ENCODE measurements around the gene HES5. TPM values are rescaled to one million over a fixed set of nuclear protein-coding genes. Genes with fewer than 3 reads are reported as not detected.

Gene HES5
- total RNA-seq, 1 donor: not detected

- DNase-seq (ENCODE audit: low read depth): no peak
- H3K4me3 ChIP-seq (ENCODE audit: low read depth, low read length): no peak overlapping the region
- no peak for TF ChIP-seq CTCF (IDR thresholded peaks at IDR 0.05; ENCODE audit: insufficient read depth, low read length)
Observed at GRCh38 chr1:2493218-2493617, 36.8 kb downstream of the HES5 start.

- DNase-seq (ENCODE audit: low read depth): no peak
Observed at GRCh38 chr1:2492091-2492490, 38.0 kb downstream of the HES5 start.

GRCh38 chr1:2489615-2490014 is 40.4 kb downstream of the HES5 start:
- no peak overlapping the region for H3K4me3 ChIP-seq (ENCODE audit: low read depth, low read length)
- no peak for DNase-seq (ENCODE audit: low read depth)
- TF ChIP-seq CTCF (IDR thresholded peaks at IDR 0.05; ENCODE audit: insufficient read depth, low read length): no peak

More at GRCh38 chr1:2492091-2492490, 38.0 kb downstream of the HES5 start:
- H3K4me3 ChIP-seq (ENCODE audit: low read depth, low read length): no peak overlapping the region
- TF ChIP-seq CTCF (IDR thresholded peaks at IDR 0.05; ENCODE audit: insufficient read depth, low read length): no peak

GRCh38 chr1:2488688-2489087 is 41.4 kb downstream of the HES5 start:
- no peak for TF ChIP-seq CTCF (IDR thresholded peaks at IDR 0.05; ENCODE audit: insufficient read depth, low read length)
- no peak for DNase-seq (ENCODE audit: low read depth)
- no peak overlapping the region for H3K4me3 ChIP-seq (ENCODE audit: low read depth, low read length)

GRCh38 chr1:2486558-2486957 is 43.5 kb downstream of the HES5 start:
- no peak for DNase-seq (ENCODE audit: low read depth)
- no peak overlapping the region for H3K4me3 ChIP-seq (ENCODE audit: low read depth, low read length)
- no peak for TF ChIP-seq CTCF (IDR thresholded peaks at IDR 0.05; ENCODE audit: insufficient read depth, low read length)

GRCh38 chr1:2486041-2486440 is 44.0 kb downstream of the HES5 start:
- H3K4me3 ChIP-seq (ENCODE audit: low read depth, low read length): no peak overlapping the region
- no peak for DNase-seq (ENCODE audit: low read depth)
- no peak for TF ChIP-seq CTCF (IDR thresholded peaks at IDR 0.05; ENCODE audit: insufficient read depth, low read length)

- H3K4me3 ChIP-seq (ENCODE audit: low read depth, low read length): no peak overlapping the region
- DNase-seq (ENCODE audit: low read depth): no peak
- TF ChIP-seq CTCF (IDR thresholded peaks at IDR 0.05; ENCODE audit: insufficient read depth, low read length): no peak
Observed at GRCh38 chr1:2483970-2484369, 46.1 kb downstream of the HES5 start.

Measured in fibroblast of the aortic adventitia (primary cell).